Inferior parietal cortex (tissue), 1 donor: ENCODE measurements around the gene KIF5B.
A peak's percentile ranks its signal among the peaks of the same experiment; 100 is the strongest.
"Not testable (repeated sequence)": the region's sequence is repeated elsewhere in the genome, so short reads cannot be mapped to it uniquely, and the experiment has no call there.

Experiments used
- DNase-seq: peaks from one replicate; pipeline ENCODE4 v3.0.0-alpha.2; 2016; ENCODE audit errors: extremely low spot score

KIF5B gene

GRCh38 chr10:32060347-32060746 lies 4.1 kb upstream of the KIF5B start:
- DNase-seq, result no peak

GRCh38 chr10:32059472-32059871 lies 3.2 kb upstream of the KIF5B start:
- DNase-seq, result no peak

- no peak for DNase-seq
These were observed 779 bp upstream of the KIF5B start for GRCh38 chr10:32057036-32057372.

GRCh38 chr10:32055478-32056135 lies 618 bp downstream of the KIF5B start:
- peak; percentile 76 for DNase-seq

GRCh38 chr10:32054094-32054493 lies 2.1 kb downstream of the KIF5B start:
- DNase-seq, result peak; percentile 53

GRCh38 chr10:32053392-32053791 lies 2.8 kb downstream of the KIF5B start:
- DNase-seq, result not testable (repeated sequence)

GRCh38 chr10:32051926-32052325 lies 4.3 kb downstream of the KIF5B start:
- no peak for DNase-seq

GRCh38 chr10:32050177-32050576 lies 6.0 kb downstream of the KIF5B start:
- no peak for DNase-seq

GRCh38 chr10:32049113-32049512 lies 7.1 kb downstream of the KIF5B start:
- DNase-seq, result no peak

- DNase-seq, result no peak
These were observed 7.9 kb downstream of the KIF5B start for GRCh38 chr10:32048282-32048681.

- no peak for DNase-seq
These were observed 8.3 kb downstream of the KIF5B start for GRCh38 chr10:32047881-32048280.

GRCh38 chr10:32046151-32046550 lies 10.1 kb downstream of the KIF5B start:
- no peak for DNase-seq

GRCh38 chr10:32042730-32043129 lies 13.5 kb downstream of the KIF5B start:
- not testable (repeated sequence) for DNase-seq

- DNase-seq, result no peak
These were observed 14.8 kb downstream of the KIF5B start for GRCh38 chr10:32041290-32042028.

- DNase-seq, result no peak
These were observed 16.5 kb downstream of the KIF5B start for GRCh38 chr10:32039734-32040133.

GRCh38 chr10:32038777-32039176 lies 17.4 kb downstream of the KIF5B start:
- DNase-seq, result no peak

- DNase-seq, result no peak
These were observed 19.3 kb downstream of the KIF5B start for GRCh38 chr10:32036922-32037321.

GRCh38 chr10:32035038-32035437 lies 21.2 kb downstream of the KIF5B start:
- no peak for DNase-seq

- DNase-seq, result no peak
These were observed 23.1 kb downstream of the KIF5B start for GRCh38 chr10:32033171-32033570.

GRCh38 chr10:32031920-32032319 lies 24.3 kb downstream of the KIF5B start:
- DNase-seq, result no peak

- DNase-seq, result no peak
These were observed 24.8 kb downstream of the KIF5B start for GRCh38 chr10:32031424-32031823.

GRCh38 chr10:32028710-32029109 lies 27.5 kb downstream of the KIF5B start:
- no peak for DNase-seq

GRCh38 chr10:32023264-32023663 lies 33.0 kb downstream of the KIF5B start:
- no peak for DNase-seq

- no peak for DNase-seq
These were observed 39.2 kb downstream of the KIF5B start for GRCh38 chr10:32017044-32017443.
